Stimulated activated CD4-positive, alpha-beta T cell treated with anti-CD3 and anti-CD28 coated beads, Interleukin-1b, Interleukin-23, amount 100 ng/mL, for 24 hours (primary cell): ENCODE measurements around the gene ZNF124.
"Not testable (repeated sequence)": the region's sequence is repeated elsewhere in the genome, so short reads cannot be mapped to it uniquely, and the experiment has no call there.

Source experiments
- DNase-seq, 4 experiments: peaks; one replicate each; pipeline ENCODE4 v3.0.0-alpha.2; 2020; ENCODE audit warnings: low read depth in 4 of 4, low spot score in 1 of 4

ZNF124 gene

DNA sequence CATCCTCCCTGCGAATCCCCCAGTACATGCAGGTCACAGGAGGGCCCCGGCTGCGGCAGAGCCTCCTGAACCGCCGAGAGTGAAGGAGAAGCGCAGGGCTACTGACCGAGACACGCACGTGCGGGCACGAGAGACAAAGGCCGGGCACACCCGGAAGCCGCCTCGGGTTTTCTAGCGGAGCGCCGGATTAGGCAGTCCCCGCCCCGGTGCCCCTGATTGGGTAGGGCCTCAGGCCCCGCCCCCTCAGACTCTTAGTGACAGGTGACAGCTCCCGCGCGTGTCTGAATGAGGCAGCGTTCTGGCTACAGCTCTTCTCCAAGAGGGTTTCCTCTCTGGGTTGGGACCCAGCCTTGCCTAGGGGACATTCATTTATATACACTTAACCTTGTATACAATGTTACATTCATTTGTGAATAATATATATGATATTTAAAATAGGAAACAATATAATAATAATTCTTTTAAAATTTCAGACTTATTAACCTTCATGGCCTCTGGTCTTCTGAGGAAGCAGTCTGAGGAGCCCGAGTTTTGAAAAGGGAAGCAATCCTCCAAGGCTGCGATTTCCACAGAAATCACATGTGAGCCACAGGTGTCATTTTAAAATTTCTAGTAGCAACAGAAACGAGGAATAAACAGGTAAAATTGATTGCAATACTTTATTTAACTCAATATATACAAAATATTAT, at the start of gene ZNF124:
Gene ZNF124 (minus strand): TSS at position 146 of the 689 bp plus-strand sequence. CDS start 143 bp downstream, at position 3.
- DNase-seq = not testable (repeated sequence)

DNA sequence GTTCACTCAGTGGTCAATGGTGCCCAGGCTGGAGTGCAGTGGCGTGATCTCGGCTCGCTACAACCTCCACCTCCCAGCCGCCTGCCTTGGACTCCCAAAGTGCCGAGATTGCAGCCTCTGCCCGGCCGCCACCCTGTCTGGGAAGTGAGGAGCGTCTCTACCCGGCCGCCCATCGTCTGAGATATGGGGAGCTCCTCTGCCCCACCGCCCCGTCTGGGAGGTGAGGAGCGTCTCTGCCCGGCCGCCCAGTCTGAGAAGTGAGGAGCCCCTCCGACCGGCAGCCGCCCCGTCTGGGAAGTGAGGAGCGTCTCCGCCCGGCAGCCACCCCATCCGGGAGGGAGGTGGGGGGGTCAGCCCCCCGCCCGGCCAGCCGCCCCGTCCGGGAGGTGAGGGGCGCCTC, 48.5 kb upstream of the ZNF124 start:
- not testable (repeated sequence) for DNase-seq

DNA sequence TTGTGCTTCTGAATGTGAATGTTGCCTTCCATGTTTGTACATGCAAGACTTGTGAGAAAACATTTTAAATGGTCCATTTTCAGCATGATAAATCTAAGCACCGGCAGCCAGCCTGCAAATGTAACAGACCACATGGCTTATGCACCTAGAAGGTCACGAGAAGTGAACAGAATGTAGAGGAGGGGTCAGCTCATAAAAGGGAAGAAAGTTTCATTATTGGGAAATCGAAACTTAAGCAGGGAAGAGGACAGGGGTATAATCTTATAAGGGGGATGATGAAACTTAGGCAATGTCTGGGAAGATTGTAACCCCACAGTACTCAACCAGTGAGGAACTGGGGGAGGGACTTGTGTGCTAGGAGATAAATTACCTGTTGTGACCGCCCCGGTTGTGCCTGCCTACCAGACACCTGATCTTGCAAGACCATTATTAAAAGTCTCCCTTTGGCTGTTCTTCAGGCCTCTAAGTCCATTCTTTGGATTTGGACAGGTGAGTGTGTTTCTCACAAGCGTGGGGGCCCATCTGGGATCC, 46.4 kb upstream of the ZNF124 start:
- no peak for DNase-seq

DNA sequence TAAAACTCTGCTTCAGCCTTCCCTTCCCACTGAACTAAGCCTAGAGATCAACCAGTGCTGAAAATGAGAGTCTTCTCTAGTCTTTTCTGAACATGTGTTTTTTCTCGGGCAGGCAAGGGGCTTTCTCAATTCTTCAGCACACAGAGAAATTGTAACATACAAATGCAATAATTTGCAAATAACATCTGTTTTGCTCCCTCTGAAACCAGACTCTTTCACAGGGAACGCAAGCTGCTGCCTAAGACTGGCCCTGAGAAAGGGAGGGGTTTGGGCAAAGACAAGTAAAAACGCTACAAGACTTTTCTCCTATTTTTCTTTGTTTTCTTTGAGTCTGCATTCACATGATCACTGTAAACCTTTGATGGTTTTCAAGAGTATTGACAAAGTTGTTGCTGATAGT, 44.4 kb upstream of the ZNF124 start:
- no peak for DNase-seq

DNA sequence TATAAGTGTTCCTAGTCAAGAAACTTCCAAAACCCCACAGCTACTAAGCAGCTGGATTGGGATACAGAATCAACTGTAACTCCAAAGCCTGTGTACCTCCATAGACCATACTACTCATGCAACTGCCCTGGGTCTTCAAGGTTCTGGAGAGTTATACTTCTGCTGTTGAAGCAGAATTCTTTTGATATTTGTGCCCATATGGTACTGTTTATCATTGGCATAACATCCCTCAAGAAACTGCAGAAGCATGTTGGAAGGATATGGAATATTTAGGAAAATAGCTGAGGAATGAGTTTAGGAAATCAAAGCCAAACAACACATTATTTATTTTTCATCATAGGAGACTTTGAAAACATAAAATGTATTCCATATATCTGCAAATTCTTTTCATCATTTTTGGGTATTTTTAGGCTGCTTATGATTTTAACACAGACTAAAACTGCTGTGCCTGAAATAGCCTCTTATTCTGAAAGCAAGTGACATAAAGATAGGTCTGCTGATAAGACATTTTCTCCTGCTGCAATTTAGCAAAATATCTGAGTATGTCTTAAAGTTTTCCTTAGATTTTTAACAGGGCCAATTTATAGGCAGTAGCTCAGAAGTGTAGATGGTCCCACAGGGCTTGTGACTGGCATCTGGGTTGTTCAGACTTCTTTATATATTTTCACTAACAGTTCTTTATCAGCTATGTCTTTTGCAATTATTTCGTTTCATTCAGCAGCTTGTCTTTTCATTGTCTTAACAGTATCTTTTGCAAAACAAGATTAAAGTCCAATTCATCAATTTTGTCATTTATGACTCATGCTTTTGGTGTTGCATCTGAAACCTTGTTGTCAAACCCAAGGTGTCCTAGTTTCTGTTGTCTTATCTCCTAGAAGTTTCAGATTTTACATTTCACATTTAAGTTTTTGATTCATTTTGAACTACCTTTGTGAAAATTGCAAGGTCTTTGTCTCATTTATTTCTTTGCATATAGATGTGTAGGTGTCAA, 41.1 kb upstream of the ZNF124 start:
- no peak for DNase-seq

DNA sequence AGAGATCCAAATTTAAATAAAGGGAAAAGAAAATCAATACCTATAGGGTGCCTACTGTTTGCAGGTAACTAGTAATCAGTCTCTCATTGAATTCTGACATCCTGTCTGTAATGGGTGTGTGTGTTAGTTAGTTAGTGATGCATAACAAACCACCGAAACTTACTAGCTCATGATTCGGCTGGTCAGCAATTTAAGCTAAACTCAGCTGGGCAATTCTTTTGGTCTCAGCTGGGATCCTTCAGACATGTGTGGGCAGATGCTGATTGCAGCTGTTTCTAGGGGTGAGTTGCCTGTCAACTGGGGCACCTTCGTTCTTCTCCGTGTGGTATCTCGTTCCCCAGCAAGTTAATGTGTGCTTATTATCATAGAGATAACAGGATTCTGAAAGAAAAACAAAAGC, 40.2 kb upstream of the ZNF124 start:
- DNase-seq = no peak

DNA sequence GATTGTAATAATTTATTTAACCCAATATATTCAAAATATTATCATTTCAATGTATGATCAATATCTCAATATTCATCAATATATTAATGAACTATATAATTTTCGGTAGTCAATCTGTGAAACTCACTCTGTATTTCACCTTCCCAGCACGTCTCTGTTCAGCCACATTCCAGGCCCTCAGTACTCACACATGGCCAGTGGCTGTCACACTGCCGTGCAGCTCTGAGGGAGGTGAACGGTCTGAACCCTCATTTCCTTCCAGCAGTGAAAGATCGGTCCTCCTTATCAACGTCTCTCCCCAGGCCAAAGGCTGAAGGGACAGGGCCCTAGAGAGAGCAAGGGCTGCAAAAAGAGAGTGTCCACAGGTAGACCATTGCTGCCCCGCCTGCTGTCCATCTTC, 39.5 kb upstream of the ZNF124 start:
- DNase-seq = no peak

DNA sequence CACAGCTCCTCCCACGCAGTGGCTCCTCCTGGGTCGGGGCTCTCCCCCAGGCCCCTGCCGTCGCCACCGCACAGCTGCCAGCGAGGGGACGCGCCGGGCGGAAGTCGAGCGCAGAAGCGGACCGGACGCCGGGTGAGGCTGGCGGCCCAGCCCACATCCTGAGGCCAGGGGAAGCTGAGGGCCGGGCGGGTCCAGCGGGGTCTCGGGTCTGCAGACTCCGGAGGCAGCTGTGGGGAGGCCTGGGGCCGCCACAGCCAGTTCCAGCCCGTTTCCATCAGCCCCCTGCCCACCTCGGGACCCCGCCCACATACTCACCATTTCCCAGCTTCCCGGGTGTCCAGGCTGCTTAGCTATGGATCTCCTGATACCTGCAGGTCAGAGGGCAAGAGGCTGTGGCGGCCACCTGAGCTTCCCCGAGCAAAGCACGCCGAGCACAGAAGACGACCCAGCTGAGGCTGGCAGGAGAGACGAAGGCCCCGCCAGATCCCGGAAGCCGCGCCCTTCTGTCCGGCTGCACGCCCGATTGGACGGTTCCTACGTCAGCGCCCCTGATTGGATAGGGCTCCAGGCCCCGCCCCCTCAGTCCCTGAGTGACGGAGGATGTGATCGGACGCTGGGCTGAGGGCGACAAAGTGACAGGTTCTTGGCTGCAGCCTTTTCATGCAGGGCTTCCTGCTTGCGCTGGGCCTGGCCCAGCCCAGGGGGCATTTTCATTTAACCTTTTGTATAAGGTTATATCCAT, 38.7 kb upstream of the ZNF124 start:
- peak; percentile 87 to 95 (median 91) for DNase-seq

DNA sequence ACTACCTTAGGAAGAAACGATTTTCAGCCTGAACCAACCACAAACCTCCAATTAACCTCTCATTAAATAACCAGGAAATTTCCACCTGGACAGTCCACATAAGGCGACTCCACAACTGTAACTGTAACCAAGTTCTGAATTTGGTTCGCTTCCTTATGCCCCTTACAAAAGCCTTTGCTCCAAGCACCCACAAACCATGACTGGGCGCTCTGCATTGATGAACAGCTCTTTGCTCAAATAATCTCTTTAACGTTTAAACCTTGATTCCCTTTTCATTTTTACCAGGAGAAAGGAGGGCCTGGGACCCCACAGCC, 38.2 kb upstream of the ZNF124 start:
- DNase-seq = no peak

DNA sequence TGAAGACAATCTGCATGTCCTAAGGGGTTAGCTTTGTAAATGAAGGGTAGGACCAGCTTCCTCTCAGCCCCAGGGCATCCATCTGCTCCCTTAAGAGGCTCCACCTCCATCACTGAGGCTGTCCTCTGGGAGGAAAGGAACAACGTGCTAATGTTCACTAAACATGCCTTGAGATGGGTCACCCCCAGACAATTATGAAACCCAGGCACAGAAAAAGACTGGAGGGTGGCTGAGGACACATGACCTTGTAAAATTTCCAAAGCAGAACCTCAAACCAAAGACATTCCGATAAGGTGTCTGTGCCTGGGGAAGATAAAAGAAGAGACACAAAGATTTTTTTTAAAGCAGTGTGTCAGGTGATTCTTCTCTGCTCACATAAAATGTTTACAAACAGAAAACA, 37.6 kb upstream of the ZNF124 start:
- DNase-seq = no peak

DNA sequence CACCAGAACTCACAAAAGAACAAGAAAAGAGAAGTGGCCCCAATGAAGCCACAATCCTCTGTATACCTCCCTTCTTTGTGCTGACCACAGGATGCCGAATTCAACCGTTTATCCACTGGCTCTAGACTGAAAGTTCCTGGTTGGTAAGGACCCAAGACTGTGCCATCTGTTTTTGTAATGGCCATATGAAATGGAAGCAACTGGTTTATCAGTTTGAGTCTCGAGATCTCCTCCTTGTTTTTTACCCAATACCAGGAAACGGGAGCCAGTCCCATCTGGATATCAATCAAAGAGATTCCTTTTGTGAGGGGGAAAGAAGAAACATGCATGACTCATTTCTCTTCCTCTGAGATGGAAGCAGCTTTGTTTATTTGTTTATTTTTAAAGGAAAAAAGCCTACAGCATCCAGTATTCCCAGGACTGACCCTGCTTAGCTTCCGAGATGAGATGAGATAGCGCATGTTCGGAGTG, 32.4 kb upstream of the ZNF124 start:
- DNase-seq = no peak

DNA sequence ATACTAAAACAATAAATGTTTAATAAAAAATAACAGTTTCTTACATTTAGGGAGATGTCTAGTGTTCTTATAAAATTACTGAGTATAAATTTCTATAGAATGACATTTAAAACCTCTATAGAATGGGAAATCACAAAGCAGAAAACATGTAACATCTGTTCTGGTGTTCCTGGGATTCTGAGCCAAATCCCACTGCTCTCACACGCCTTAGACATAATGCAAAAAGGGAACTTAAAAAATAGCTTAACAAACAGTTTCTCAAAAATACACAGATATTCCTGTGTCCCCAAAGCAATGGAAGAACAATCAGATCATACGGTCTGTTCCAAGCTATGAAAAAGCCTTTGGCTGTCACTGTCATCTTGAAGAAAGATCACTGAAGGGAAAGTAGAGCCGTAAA, 27.0 kb upstream of the ZNF124 start:
- no peak for DNase-seq

DNA sequence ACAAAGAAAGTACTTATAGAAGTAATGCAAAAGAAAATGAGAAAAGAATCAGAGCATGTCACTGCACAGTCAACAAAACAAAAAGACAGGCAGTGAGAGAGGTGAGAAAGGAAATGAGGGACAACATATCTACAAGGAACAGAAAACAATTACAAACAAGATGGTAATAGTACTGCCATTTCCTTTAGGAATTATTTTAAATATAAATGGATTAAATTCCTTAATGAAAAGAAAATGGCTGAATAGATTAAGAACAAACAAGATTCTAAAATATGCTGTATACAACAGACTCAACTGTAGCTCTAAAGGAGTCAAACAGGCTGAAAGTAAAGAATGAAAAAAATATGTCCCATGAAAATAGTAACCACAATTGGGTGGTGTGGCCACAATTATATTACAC, 22.1 kb upstream of the ZNF124 start:
- DNase-seq = no peak

DNA sequence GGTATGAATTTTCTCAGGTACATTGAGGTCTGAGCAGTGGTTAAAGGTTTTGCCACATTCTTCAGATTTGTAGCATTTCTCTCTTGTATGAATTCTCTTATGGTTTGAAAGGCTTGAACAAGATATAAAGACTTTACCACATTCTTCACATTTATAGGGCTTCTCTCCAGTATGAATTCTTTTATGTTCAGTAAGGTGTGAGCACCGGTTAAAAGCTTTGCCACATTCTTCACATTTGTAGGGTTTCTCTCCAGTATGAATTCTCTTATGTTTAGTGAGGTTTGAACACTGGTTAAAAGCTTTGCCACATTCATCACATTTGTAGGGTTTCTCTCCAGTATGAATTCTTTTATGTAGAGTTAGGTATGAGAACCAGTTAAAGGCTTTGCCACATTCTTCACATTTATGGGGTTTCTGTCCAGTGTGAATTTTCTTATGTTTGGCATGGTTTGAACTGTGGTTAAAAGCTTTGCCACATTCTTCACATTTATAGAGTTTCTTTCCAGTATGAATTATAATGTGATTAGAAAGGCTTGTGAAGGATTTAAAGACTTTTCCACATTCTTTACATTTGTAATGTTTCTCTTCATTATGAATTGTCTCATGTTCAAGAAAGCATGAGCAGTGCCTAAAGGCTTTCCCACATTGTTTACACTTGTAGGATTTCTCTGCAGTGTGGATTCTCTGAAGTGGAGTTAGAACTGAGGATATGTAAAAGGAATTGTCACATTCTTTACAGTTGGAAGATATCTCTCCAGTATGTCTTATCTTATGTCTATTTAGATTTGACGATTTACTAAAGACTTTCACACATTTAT, 18.4 kb upstream of the ZNF124 start:
- no peak for DNase-seq

DNA sequence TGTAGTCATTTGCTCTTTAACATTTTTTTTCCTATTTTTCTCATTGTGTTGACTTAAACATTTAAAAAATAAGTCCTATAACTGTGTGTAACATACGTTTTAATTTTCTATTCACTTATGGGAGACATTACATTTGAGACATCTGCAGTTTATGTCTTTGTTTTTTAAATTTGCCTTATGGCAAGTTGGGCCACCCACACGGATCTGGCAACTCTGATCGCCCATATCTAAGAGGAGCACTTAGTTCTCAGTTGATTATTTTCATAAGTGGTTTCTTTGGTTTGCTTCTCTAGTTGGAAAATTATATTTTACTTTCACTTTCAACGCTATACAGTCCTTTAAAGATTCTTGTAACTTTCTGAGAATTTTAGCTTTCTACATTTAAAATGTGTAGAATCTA, 13.8 kb upstream of the ZNF124 start:
- no peak for DNase-seq

DNA sequence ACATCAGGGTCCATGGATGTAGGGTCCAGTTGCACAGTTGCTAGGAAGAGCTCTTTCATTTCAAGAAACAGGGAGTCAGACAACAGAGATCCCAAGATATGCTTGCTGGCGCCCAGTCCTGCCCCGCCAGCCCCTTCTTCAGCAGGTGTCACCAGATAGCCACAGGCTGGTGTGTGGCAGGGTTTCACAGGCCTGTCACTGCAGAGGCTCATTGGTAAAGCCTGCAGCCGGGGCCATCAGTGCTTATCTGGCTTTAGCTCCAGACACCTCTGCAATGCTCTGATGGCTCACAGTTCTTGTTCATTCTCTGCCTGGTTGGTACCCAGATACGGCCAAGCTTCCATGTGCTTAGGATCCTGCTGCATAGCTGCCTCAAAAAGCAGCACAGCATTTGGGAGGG, 12.4 kb upstream of the ZNF124 start:
- no peak for DNase-seq

DNA sequence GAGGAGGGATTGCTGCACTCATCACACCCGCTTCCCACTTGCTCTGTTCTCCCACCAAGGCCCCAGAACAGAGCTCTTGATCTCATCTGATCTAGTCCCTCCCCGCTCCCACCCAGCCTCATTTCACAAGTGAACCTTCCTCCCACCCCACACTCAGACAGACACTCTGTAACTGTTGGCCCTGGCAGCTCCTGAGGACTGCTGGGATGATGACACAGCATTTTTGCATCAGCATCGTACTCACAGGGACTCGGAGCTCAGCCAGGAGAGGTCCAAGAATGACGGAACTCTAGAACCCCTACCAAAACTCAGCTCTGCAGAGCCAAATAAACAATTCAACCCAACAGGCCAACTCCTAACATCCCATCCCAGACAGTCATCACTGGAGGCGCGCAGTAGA, 11.2 kb upstream of the ZNF124 start:
- no peak for DNase-seq

DNA sequence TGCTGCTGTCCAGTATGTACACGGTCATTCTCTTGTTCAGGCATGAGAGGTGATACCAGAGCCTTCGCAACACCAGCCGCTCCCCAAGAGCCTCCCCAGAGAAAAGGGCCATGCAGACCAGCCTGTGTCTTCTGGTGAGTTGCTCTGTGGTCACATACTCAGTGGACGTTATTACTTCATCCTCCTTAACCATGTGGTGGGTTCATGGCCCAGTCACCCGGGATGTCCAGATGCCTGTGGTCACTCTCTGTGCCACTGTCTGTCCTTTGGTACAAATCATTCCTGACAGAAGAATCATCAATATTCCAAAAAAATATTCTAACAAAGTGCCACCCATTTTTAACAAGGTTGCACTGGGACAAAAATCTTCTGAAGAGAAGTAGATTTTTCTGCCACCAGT, 8.8 kb upstream of the ZNF124 start:
- no peak for DNase-seq

DNA sequence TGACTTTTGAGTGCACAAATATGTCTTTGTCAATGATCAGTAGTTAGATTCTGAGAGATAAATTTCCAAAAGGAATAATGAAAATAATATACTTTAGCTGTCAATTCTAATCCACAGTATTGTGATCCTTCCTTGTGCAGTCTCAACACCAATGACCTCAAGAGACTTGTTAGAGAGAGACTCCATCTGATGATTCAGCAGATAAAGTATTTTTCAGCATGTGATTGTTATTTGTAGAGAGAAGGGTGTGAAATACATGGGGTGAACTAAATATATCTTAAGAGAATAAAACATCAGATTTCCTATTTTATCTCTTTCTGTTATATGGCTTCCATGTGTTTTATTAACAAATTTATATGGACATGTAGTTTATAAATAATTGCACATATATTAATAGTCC, 5.9 kb upstream of the ZNF124 start:
- DNase-seq = no peak

DNA sequence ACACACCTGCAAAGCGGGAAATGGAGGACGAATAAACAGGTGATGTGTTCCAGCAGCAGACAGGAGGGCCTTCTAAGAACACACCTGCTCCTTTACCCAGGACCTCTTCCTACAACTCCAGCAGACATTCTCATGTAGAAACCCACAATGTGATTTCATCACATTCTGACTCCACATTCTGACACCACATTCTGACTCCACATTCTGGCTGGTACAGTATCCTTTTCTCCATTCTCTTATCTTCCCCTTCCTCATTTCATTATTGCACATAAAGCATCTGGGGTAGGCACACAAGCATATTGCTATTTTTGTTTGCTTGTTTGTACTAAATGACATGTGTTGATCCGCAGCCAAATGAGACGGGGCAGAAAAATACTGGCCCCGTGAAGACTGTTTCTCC, 3.6 kb upstream of the ZNF124 start:
- DNase-seq = no peak

DNA sequence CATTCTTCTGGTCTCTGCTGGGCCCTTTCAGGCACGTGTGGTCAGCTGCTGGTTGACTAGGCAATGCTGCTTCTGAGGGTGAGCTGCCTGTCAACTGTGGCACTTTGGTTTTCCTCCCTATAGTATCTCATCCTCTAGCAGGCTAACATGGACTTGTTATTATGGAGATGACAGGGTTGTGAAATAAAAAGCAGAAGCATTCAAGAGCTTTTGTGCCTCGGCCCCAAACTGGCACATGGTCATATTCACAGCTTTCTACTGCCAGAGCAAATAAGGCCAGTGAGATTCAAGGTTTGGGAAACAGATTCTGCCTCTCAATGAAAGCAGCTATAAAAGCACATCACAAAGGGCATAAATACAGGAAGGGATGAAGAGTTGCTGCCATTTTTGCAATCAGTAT, 1.6 kb upstream of the ZNF124 start:
- DNase-seq = no peak
